GM12878 (cell line): Measurements from ENCODE around the gene DSG2. TPM values are rescaled to one million over a fixed set of nuclear protein-coding genes. Genes with fewer than 3 reads are reported as not detected.

Source experiments
- ATAC-seq: fragments of 200-7000 bp; cut with Tn5 transposase; 3 replicates; pipeline ENCODE4 v1.9.1; 2020; ENCODE audit warnings: mild to moderate bottlenecking, moderate library complexity
- BruUV-seq: library from RNA; stranded (reverse); fragments of 400-500 nt; replicated peaks from 2 replicates; lab custom pipeline; 2021; lab: Mats Ljungman, UMichigan
- CTCF ChIA-PET: fragments of 300-600 bp; sonication (Branson Sonifier 250); formaldehyde crosslinking; extraction: SDS; loops from one replicate; lab custom pipeline; 2021; ENCODE audit warnings: inconsistent platforms; lab: Yijun Ruan, JAX
- POLR2A ChIA-PET: fragments of 350-600 bp; formaldehyde crosslinking; extraction: SDS; loops from one replicate; lab custom pipeline; 2021; ENCODE audit warnings: inconsistent platforms; lab: Charles Lee
- RAD21 ChIA-PET: fragments of 300-600 bp; sonication (Branson Sonifier 250); formaldehyde crosslinking; loops from one replicate; lab custom pipeline; 2023; ENCODE audit warnings: antibody characterized with exemption; ENCODE audit not compliant: unreplicated experiment; lab: Charles Lee
- SMC1A ChIA-PET: fragments of 300-600 bp; sonication (Branson Sonifier 250); formaldehyde crosslinking; loops from one replicate; lab custom pipeline; 2023; ENCODE audit not compliant: unreplicated experiment, uncharacterized antibody; lab: Charles Lee
- DNase-seq: peaks from one replicate; pipeline ENCODE4 v3.0.0-alpha.2; 2011; ENCODE audit warnings: low read depth, low spot score
- FAIRE-seq: peaks from 3 replicates; lab custom pipeline; 2011; peaks lifted over from hg19 to GRCh38; lab: Jason Lieb, UNC
- H2AFZ ChIP-seq: 2 replicates; pipeline ENCODE4 v1.6.0; 2011; ENCODE audit warnings: low read depth, low read length, control low read depth; ENCODE audit not compliant: control insufficient read depth
- H3K27ac ChIP-seq: 2 replicates; pipeline ENCODE4 v1.5.1; 2011; ENCODE audit warnings: control low read depth; ENCODE audit not compliant: control insufficient read depth, insufficient read depth
- H3K27me3 ChIP-seq, 2 experiments: replicated peaks in 1 of 2; 2 replicates each; pipeline versions ENCODE4 v1.6.0 to v1.6.1; 2011; ENCODE audit warnings: low read length in 1 of 2; ENCODE audit not compliant: control insufficient read depth in 2 of 2, insufficient read depth in 2 of 2
- H3K36me3 ChIP-seq, 2 experiments: 2 replicates each; pipeline ENCODE4 v1.5.1; 2011; ENCODE audit warnings: low read length in 1 of 2; ENCODE audit not compliant: control insufficient read depth in 2 of 2, insufficient read depth in 2 of 2
- H3K4me1 ChIP-seq: 2 replicates; pipeline ENCODE4 v1.6.1; 2011; ENCODE audit warnings: mild to moderate bottlenecking, low read length, moderate library complexity, mixed read lengths; ENCODE audit not compliant: control insufficient read depth, insufficient read depth
- H3K4me2 ChIP-seq: 2 replicates; pipeline ENCODE4 v1.6.0; 2011; ENCODE audit warnings: control low read depth; ENCODE audit not compliant: control insufficient read depth, insufficient read depth
- H3K4me3 ChIP-seq: fragments of 200-600 bp; sonication (generic); 2 replicates; pipeline ENCODE4 v1.5.1; 2016
- H3K79me2 ChIP-seq: 2 replicates; pipeline ENCODE4 v1.6.0; 2011; ENCODE audit warnings: low read length; ENCODE audit not compliant: control insufficient read depth, insufficient read depth
- H3K9ac ChIP-seq: 2 replicates; pipeline ENCODE4 v1.8.0; 2011; ENCODE audit warnings: low read length, control low read depth, mixed read lengths; ENCODE audit not compliant: control insufficient read depth, insufficient read depth
- H3K9me3 ChIP-seq: replicated peaks from 3 replicates; pipeline ENCODE4 v1.5.1; 2011; ENCODE audit warnings: mild to moderate bottlenecking, low read length; ENCODE audit not compliant: control insufficient read depth, insufficient read depth
- H4K20me1 ChIP-seq: 2 replicates; pipeline ENCODE4 v1.6.0; 2011; ENCODE audit not compliant: control insufficient read depth, insufficient read depth
- CBX3 ChIP-seq: fragments of 200-600 bp; sonication (generic); IDR thresholded peaks from 2 replicates; pipeline ENCODE4 v1.6.1; 2016; ENCODE audit warnings: low read depth, borderline replicate concordance
- CHD1 ChIP-seq: IDR thresholded peaks from 2 replicates; pipeline ENCODE4 v1.6.1; 2012; ENCODE audit warnings: low read depth, low read length, improper control_type of control experiment
- EP300 ChIP-seq, 2 experiments: fragments of 150-350 bp in 1 of 2; IDR thresholded peaks; 2 replicates each; pipeline ENCODE4 v1.6.1; 2011 to 2012; ENCODE audit warnings: low read depth in 2 of 2, low read length in 2 of 2, borderline replicate concordance in 1 of 2, improper control_type of control experiment in 1 of 2, inconsistent platforms in 1 of 2; ENCODE audit not compliant: control insufficient read depth in 1 of 2
- FOXK2 ChIP-seq: fragments of 450-650 bp; IDR thresholded peaks from 2 replicates; pipeline ENCODE4 v1.6.1; 2017; ENCODE audit warnings: mild to moderate bottlenecking, moderate library complexity
- SPI1 ChIP-seq: IDR thresholded peaks from 2 replicates; pipeline ENCODE4 v1.6.1; 2011; ENCODE audit warnings: low read depth, mild to moderate bottlenecking, low read length, moderate library complexity, borderline replicate concordance; ENCODE audit not compliant: insufficient read depth
- ZNF687 ChIP-seq: fragments of 450-650 bp; IDR thresholded peaks from 2 replicates; pipeline ENCODE4 v1.6.1; 2017; ENCODE audit warnings: mild to moderate bottlenecking, moderate library complexity
- WGBS: methylation state at CpG from one replicate; pipeline ENCODE4 v1.1.6; 2016; ENCODE audit warnings: low lambda C conversion rate; ENCODE audit not compliant: insufficient replicate concordance, insufficient coverage; ENCODE audit errors: missing lambda C conversion rate; 5-methylcytosine and 5-hydroxymethylcytosine counted together
- in situ Hi-C: fragments of 300-500 bp; cut with MboI; formaldehyde crosslinking; loops from 9 replicates; pipeline ENCODE4 v1.14.3; 2018; ENCODE audit warnings: mixed read lengths
- intact Hi-C: fragments of 100-400 bp; cut with micrococcal nuclease; formaldehyde crosslinking; loops from one replicate; pipeline ENCODE4 v1.14.2; 2022; ENCODE audit not compliant: unreplicated experiment
- polyA plus RNA-seq, 11 experiments: library from polyadenylated mRNA; depleted of rRNA in 4 of 11; unstranded in 6 of 11; stranded (reverse) in 5 of 11; fragments of >200 nt; fragmentation: Nextera tagmentation in 4 of 11; fragmentation: Illumina TruSeq in 1 of 11; extraction: Ambion mirVana in 4 of 11; extraction: Trizol in 1 of 11; gene quantifications; 1 replicate in 1 of 11; 2 replicates in 10 of 11; pipeline versions ENCODE4 v1.2.1 to v1.2.3, GENCODE V29; 2011 to 2016; ENCODE audit warnings: inconsistent platforms in 2 of 11, missing spikeins in 2 of 11, low read depth in 1 of 11
- total RNA-seq, 4 experiments: library from RNA; depleted of rRNA in 3 of 4; stranded (reverse); fragments of >200 nt in 3 of 4; fragmentation: Illumina TruSeq in 1 of 4; extraction: Trizol in 1 of 4; gene quantifications; 2 replicates each; pipeline versions ENCODE4 v1.2.1 to v1.2.3, GENCODE V29; 2013 to 2021
- TF ChIP-seq, protein P1 (sequence below): IDR thresholded peaks from 2 replicates; pipeline ENCODE4 v1.6.1; 2012; ENCODE audit warnings: mild to moderate bottlenecking, low read depth, low read length

DSG2 gene
- total and polyA plus RNA-seq, 10 of the 15 experiments (the other 5 are each of a cell fraction or from before 2014, with no cell fraction given), result 11.7 to 46.2 (median 28.0) TPM

GRCh38 chr18:31591628-31592027 lies 93.7 kb downstream of the DSG2 start, which contains the start of gene TTR:
Gene TTR (plus strand): TSS chr18:31591877. CDS start chr18:31591903, 26 bp downstream.
- intact Hi-C loops, result no loop called here
- H3K4me3 ChIP-seq, result no peak within 1 kb of the TSS
- ChIA-PET POLR2A (no interaction called here), RAD21 (no interaction called here), SMC1A (no interaction called here), CTCF (no interaction called here)
- H3K36me3 ChIP-seq, result no peaks in the 10 kb centered on the region
- in situ Hi-C loops, result no loop called here
- no peaks in the 10 kb centered on the region for H3K27me3 ChIP-seq
- BruUV-seq, result no TSS peak
- no peaks in the 10 kb centered on the region for H3K9me3 ChIP-seq
- no peak for FAIRE-seq
- no peaks in the 10 kb centered on the region for H3K79me2 ChIP-seq
- 56% methylated on average over 5 of the region's 5 CpGs for WGBS
- H3K9ac ChIP-seq, result no peak within 1 kb of the TSS
- H3K27ac ChIP-seq, result no peak within 1 kb of the TSS
- no peak for DNase-seq
- no peaks in the 10 kb centered on the region for H4K20me1 ChIP-seq
- no peak within 1 kb of the TSS for H2AFZ ChIP-seq
- no peak for TF ChIP-seq CHD1
- no peak for TF ChIP-seq CBX3
- TF ChIP-seq SPI1, result no peak
- no peak within 1 kb of the TSS for H3K4me2 ChIP-seq
- no peak for ATAC-seq
- H3K4me1 ChIP-seq, result no peaks in the 10 kb centered on the region

GRCh38 chr18:31592506-31593157 lies 94.7 kb downstream of the DSG2 start:
- 53% methylated on average over 10 of the region's 10 CpGs for WGBS
- no peaks in the 10 kb centered on the region for H3K9me3 ChIP-seq
- no peak overlapping the region for H3K27ac ChIP-seq
- intact Hi-C loops (no loop called here), in situ Hi-C loops (no loop called here)
- H4K20me1 ChIP-seq, result no peaks in the 10 kb centered on the region
- H3K4me3 ChIP-seq, result no peak overlapping the region
- DNase-seq (no peak), ATAC-seq (no peak), FAIRE-seq (no peak)
- no peaks in the 10 kb centered on the region for H3K79me2 ChIP-seq
- no peaks in the 10 kb centered on the region for H3K27me3 ChIP-seq
- no peak overlapping the region for H3K4me2 ChIP-seq
- no peak overlapping the region for H2AFZ ChIP-seq
- BruUV-seq, result no TSS peak
- H3K4me1 ChIP-seq, result no peaks in the 10 kb centered on the region
- H3K9ac ChIP-seq, result no peak overlapping the region
- SMC1A ChIA-PET, result no interaction called here
- CTCF ChIA-PET, result no interaction called here
- RAD21 ChIA-PET, result no interaction called here
- POLR2A ChIA-PET, result no interaction called here
- H3K36me3 ChIP-seq, result no peaks in the 10 kb centered on the region
- TF ChIP-seq EP300 (IDR thresholded peaks at IDR 0.05; ENCODE audit: borderline replicate concordance in 1 of 2, control insufficient read depth in 1 of 2, low read depth in 2 of 2, low read length in 2 of 2) (no peak), ZNF687 (no peak), FOXK2 (no peak)
- TF ChIP-seq, protein P1, sequence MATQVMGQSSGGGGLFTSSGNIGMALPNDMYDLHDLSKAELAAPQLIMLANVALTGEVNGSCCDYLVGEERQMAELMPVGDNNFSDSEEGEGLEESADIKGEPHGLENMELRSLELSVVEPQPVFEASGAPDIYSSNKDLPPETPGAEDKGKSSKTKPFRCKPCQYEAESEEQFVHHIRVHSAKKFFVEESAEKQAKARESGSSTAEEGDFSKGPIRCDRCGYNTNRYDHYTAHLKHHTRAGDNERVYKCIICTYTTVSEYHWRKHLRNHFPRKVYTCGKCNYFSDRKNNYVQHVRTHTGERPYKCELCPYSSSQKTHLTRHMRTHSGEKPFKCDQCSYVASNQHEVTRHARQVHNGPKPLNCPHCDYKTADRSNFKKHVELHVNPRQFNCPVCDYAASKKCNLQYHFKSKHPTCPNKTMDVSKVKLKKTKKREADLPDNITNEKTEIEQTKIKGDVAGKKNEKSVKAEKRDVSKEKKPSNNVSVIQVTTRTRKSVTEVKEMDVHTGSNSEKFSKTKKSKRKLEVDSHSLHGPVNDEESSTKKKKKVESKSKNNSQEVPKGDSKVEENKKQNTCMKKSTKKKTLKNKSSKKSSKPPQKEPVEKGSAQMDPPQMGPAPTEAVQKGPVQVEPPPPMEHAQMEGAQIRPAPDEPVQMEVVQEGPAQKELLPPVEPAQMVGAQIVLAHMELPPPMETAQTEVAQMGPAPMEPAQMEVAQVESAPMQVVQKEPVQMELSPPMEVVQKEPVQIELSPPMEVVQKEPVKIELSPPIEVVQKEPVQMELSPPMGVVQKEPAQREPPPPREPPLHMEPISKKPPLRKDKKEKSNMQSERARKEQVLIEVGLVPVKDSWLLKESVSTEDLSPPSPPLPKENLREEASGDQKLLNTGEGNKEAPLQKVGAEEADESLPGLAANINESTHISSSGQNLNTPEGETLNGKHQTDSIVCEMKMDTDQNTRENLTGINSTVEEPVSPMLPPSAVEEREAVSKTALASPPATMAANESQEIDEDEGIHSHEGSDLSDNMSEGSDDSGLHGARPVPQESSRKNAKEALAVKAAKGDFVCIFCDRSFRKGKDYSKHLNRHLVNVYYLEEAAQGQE, result no peak
